Neural progenitor cell (in vitro differentiated cells): ENCODE measurements around the gene EFNA5. TPM values are rescaled to one million over a fixed set of nuclear protein-coding genes. Genes with fewer than 3 reads are reported as not detected.

Experiments
- DNase-seq: peaks from one replicate; pipeline ENCODE4 v3.0.0-alpha.2; 2016; ENCODE audit warnings: low spot score
- H2AFZ ChIP-seq: fragments of 200-600 bp; sonication (generic); replicated peaks from 2 replicates; pipeline ENCODE4 v1.6.1; 2016; ENCODE audit warnings: antibody characterized with exemption
- H3F3A ChIP-seq: fragments of 200-600 bp; sonication (generic); 2 replicates; pipeline ENCODE4 v1.6.1; 2016; ENCODE audit warnings: antibody characterized with exemption, low read depth
- H3K27ac ChIP-seq: fragments of 200-600 bp; sonication (generic); 2 replicates; pipeline ENCODE4 v1.5.1; 2016; ENCODE audit warnings: mild to moderate bottlenecking
- H3K27me3 ChIP-seq: fragments of 200-600 bp; sonication (generic); 2 replicates; pipeline ENCODE4 v1.6.1; 2016; ENCODE audit warnings: mild to moderate bottlenecking, moderate library complexity
- H3K36me3 ChIP-seq: fragments of 200-600 bp; sonication (generic); 2 replicates; pipeline ENCODE4 v1.5.1; 2016
- H3K4me1 ChIP-seq: fragments of 200-600 bp; sonication (generic); 2 replicates; pipeline ENCODE4 v1.6.1; 2016; ENCODE audit warnings: mixed run types
- H3K4me2 ChIP-seq: fragments of 200-600 bp; sonication (generic); 2 replicates; pipeline ENCODE4 v1.6.1; 2016
- H3K4me3 ChIP-seq: fragments of 200-600 bp; sonication (generic); 2 replicates; pipeline ENCODE4 v1.5.1; 2016
- H3K79me2 ChIP-seq: fragments of 200-600 bp; sonication (generic); 2 replicates; pipeline ENCODE4 v1.6.1; 2016; ENCODE audit warnings: low read depth
- H3K9ac ChIP-seq: fragments of 200-600 bp; sonication (generic); 2 replicates; pipeline ENCODE4 v1.6.1; 2016
- H3K9me3 ChIP-seq: fragments of 200-600 bp; sonication (generic); 2 replicates; pipeline ENCODE4 v1.5.1; 2016; ENCODE audit warnings: low read depth
- H4K20me1 ChIP-seq: fragments of 200-600 bp; sonication (generic); 2 replicates; pipeline ENCODE4 v1.6.1; 2016; ENCODE audit warnings: low read depth
- H3K27ac Mint-ChIP-seq: 3 replicates; pipeline ENCODE4 v1.8.0; 2021; ENCODE audit warnings: mixed read lengths
- H3K27me3 Mint-ChIP-seq: 2 replicates; pipeline ENCODE4 v1.8.0; 2022; ENCODE audit warnings: low read depth, mild to moderate bottlenecking, inconsistent platforms, moderate library complexity, mixed read lengths; ENCODE audit not compliant: insufficient read depth
- H3K36me3 Mint-ChIP-seq: 3 replicates; pipeline ENCODE4 v1.8.0; 2021; ENCODE audit warnings: mixed read lengths
- H3K4me1 Mint-ChIP-seq: 3 replicates; pipeline ENCODE4 v1.8.0; 2021; ENCODE audit warnings: mixed read lengths
- H3K4me3 Mint-ChIP-seq: 3 replicates; pipeline ENCODE4 v1.8.0; 2021; ENCODE audit warnings: mild to moderate bottlenecking, moderate library complexity, mixed read lengths
- H3K9me3 Mint-ChIP-seq: 3 replicates; pipeline ENCODE4 v1.8.0; 2020; ENCODE audit warnings: mixed read lengths
- EZH2 ChIP-seq: fragments of 200-600 bp; sonication (generic); IDR thresholded peaks from 2 replicates; pipeline ENCODE4 v1.6.1; 2017; ENCODE audit warnings: antibody characterized with exemption, mild to moderate bottlenecking, moderate library complexity
- EZH2phosphoT487 ChIP-seq: fragments of 200-600 bp; sonication (generic); IDR thresholded peaks from 2 replicates; pipeline ENCODE4 v1.6.1; 2017; ENCODE audit warnings: antibody characterized with exemption
- total RNA-seq: library from RNA; depleted of rRNA; stranded (reverse); fragments of >200 nt; gene quantifications from 2 replicates; pipeline ENCODE4 v1.2.3, GENCODE V29; 2015; ENCODE audit warnings: low replicate concordance
- TF ChIP-seq, protein P1 (sequence below): fragments of 200-600 bp; sonication (generic); IDR thresholded peaks from 2 replicates; pipeline ENCODE4 v1.5.1; 2017; ENCODE audit warnings: antibody characterized with exemption, mild to moderate bottlenecking

EFNA5 gene
- total RNA-seq, 1 donor from 2014 or later = 105 TPM

DNA sequence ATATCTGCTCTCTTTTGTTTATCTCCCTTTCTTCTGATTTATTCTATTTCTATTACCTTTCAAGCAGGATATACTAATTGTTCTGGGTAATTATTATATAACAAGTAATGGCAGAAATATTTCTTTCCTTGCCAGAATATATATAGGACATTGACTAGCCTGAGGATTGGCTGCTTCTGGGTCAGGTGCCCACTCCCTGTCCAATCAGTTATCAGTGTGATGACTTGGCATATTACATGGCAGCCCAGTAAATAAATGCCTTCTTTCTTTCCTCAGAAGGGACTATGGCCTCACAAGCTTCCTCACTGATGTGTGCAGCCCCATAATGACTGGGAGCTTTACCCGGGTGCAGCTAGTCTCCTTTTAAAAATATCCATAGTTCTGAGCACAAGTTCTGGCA lies 301.1 kb downstream of the EFNA5 start:
- no peak overlapping the region for H2AFZ ChIP-seq
- no peak overlapping the region for H3K4me2 ChIP-seq
- no peak overlapping the region for H3K27ac Mint-ChIP-seq
- H3K4me3 ChIP-seq = no peak overlapping the region
- H3K4me1 ChIP-seq = peaks cover 63% of the 10 kb centered on the region
- no peak overlapping the region for H3K27ac ChIP-seq
- peaks cover 40% of the 10 kb centered on the region for H4K20me1 ChIP-seq
- no peak overlapping the region for H3K9ac ChIP-seq
- H3K36me3 ChIP-seq = no peaks in the 10 kb centered on the region
- peaks cover 2% of the 10 kb centered on the region for H3K27me3 Mint-ChIP-seq
- no peaks in the 10 kb centered on the region for H3K36me3 Mint-ChIP-seq
- H3K27me3 ChIP-seq = no peaks in the 10 kb centered on the region
- H3F3A ChIP-seq = peaks cover 45% of the 10 kb centered on the region
- H3K4me1 Mint-ChIP-seq = peaks cover 66% of the 10 kb centered on the region
- H3K4me3 Mint-ChIP-seq = no peak overlapping the region
- H3K9me3 ChIP-seq = no peaks in the 10 kb centered on the region
- DNase-seq = no peak
- TF ChIP-seq, protein P1, sequence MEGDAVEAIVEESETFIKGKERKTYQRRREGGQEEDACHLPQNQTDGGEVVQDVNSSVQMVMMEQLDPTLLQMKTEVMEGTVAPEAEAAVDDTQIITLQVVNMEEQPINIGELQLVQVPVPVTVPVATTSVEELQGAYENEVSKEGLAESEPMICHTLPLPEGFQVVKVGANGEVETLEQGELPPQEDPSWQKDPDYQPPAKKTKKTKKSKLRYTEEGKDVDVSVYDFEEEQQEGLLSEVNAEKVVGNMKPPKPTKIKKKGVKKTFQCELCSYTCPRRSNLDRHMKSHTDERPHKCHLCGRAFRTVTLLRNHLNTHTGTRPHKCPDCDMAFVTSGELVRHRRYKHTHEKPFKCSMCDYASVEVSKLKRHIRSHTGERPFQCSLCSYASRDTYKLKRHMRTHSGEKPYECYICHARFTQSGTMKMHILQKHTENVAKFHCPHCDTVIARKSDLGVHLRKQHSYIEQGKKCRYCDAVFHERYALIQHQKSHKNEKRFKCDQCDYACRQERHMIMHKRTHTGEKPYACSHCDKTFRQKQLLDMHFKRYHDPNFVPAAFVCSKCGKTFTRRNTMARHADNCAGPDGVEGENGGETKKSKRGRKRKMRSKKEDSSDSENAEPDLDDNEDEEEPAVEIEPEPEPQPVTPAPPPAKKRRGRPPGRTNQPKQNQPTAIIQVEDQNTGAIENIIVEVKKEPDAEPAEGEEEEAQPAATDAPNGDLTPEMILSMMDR = no peak
- TF ChIP-seq EZH2phosphoT487 = no peak
- TF ChIP-seq EZH2 = no peak
- H3K9me3 Mint-ChIP-seq = no peaks in the 10 kb centered on the region
- H3K79me2 ChIP-seq = no peaks in the 10 kb centered on the region

DNA sequence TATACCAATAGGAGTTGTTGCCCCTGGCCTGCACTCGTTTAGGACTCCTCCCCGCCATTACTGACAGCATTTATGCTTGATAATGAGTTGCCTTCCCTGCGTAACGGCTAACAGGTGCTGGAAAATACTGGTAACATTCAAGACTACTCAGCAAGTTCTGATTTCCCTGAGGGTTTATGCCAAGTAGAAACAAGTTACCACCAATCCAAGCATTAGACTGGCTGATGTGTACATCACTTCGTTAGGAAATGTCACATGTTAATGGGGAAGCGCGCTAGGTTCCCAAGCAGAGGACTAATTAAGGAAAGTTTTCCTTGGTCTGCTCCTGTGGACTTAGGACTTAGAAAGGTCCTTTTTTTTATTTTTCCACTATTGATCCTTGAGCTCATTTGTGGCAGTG lies 302.1 kb downstream of the EFNA5 start:
- no peak for DNase-seq
- Mint-ChIP-seq H3K27me3 (peaks cover 2% of the 10 kb centered on the region), H3K4me1 (peaks cover 60% of the 10 kb centered on the region), H3K4me3 (no peak overlapping the region), H3K36me3 (no peaks in the 10 kb centered on the region), H3K27ac (peak overlapping the region; percentile 89), H3K9me3 (no peaks in the 10 kb centered on the region)
- H3F3A ChIP-seq = peaks cover 35% of the 10 kb centered on the region
- peak overlapping the region; percentile 33 for H3K27ac ChIP-seq
- H4K20me1 ChIP-seq = peaks cover 31% of the 10 kb centered on the region
- no peak overlapping the region for H3K9ac ChIP-seq
- H3K4me2 ChIP-seq = peak overlapping the region; percentile 48
- H3K79me2 ChIP-seq = no peaks in the 10 kb centered on the region
- no peak for TF ChIP-seq EZH2
- TF ChIP-seq EZH2phosphoT487 = no peak
- TF ChIP-seq, protein P1 = no peak
- no peak overlapping the region for H2AFZ ChIP-seq
- no peak overlapping the region for H3K4me3 ChIP-seq
- H3K36me3 ChIP-seq = no peaks in the 10 kb centered on the region
- H3K27me3 ChIP-seq = no peaks in the 10 kb centered on the region
- H3K4me1 ChIP-seq = peaks cover 53% of the 10 kb centered on the region
- no peaks in the 10 kb centered on the region for H3K9me3 ChIP-seq

DNA sequence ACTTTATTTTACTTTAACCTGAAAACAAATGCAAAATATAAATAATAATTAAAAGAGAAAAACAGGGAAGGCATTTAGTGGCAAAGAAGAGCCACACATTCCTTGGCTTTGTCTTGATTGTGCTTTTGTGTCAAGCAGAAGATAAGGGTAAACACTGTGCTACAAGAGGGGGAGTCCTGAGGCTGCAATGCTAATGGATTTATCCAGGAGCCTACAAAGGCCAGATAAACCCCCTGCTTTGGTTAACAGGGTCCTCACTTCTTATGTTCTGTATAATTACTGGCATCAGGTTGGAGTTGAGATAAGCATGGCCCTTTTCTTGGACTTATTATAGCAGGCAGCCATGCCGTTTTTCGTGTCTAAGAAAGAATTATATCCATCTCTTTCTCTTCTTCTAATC lies 302.8 kb downstream of the EFNA5 start:
- peaks cover 2% of the 10 kb centered on the region for H3K27me3 Mint-ChIP-seq
- Histone ChIP-seq H3K36me3 (no peaks in the 10 kb centered on the region), H3K79me2 (no peaks in the 10 kb centered on the region), H3K4me1 (peaks cover 46% of the 10 kb centered on the region), H3K4me2 (peak overlapping the region; percentile 48), H3K9me3 (no peaks in the 10 kb centered on the region), H2AFZ (no peak overlapping the region), H3K9ac (no peak overlapping the region), H3K27ac (peak overlapping the region; percentile 33), H3F3A (peaks cover 31% of the 10 kb centered on the region), H4K20me1 (peaks cover 24% of the 10 kb centered on the region), H3K4me3 (peak overlapping the region; percentile 3), H3K27me3 (no peaks in the 10 kb centered on the region)
- TF ChIP-seq, protein P1 = no peak
- TF ChIP-seq EZH2phosphoT487 (no peak), EZH2 (no peak)
- peak overlapping the region; percentile 89 for H3K27ac Mint-ChIP-seq
- H3K4me1 Mint-ChIP-seq = peaks cover 53% of the 10 kb centered on the region
- no peak overlapping the region for H3K4me3 Mint-ChIP-seq
- no peaks in the 10 kb centered on the region for H3K9me3 Mint-ChIP-seq
- H3K36me3 Mint-ChIP-seq = no peaks in the 10 kb centered on the region
- DNase-seq = peak; percentile 73
